K562 (cell line): ENCODE results near the gene TAF1A. TPM values are rescaled to one million over a fixed set of nuclear protein-coding genes. Genes with fewer than 3 reads are reported as not detected.

ENCODE experiments used
- BDP1 ChIP-seq: IDR thresholded peaks from 3 replicates; pipeline ENCODE4 v1.6.1; 2011; ENCODE audit not compliant: insufficient read length, insufficient read depth
- CREB3 ChIP-seq: fragments of 450-650 bp; conservative IDR thresholded peaks from 2 replicates; pipeline ENCODE4 v1.6.1; 2016; ENCODE audit warnings: missing genetic modification characterization, low read depth, mild to moderate bottlenecking, missing compliant biosample characterization, moderate library complexity
- DMBX1 ChIP-seq: fragments of 250-450 bp; sonication (Bioruptor Pico); IDR thresholded peaks from 2 replicates; pipeline ENCODE4 v1.8.0; 2022; ENCODE audit warnings: inconsistent platforms, mild to moderate bottlenecking, moderate library complexity, borderline replicate concordance
- FOXK2 ChIP-seq, 2 experiments: fragments of 450-650 bp; IDR thresholded peaks in 1 of 2; conservative IDR thresholded peaks in 1 of 2; 2 replicates each; pipeline ENCODE4 v1.6.1; 2016; ENCODE audit warnings: low read depth in 2 of 2, mild to moderate bottlenecking in 1 of 2
- ILF3 ChIP-seq: fragments of 450-650 bp; IDR thresholded peaks from 2 replicates; pipeline ENCODE4 v1.6.1; 2018; ENCODE audit warnings: antibody characterized with exemption, mild to moderate bottlenecking, moderate library complexity, borderline replicate concordance
- MBD1 ChIP-seq: fragments of 250-450 bp; sonication (Bioruptor Pico); IDR thresholded peaks from 2 replicates; pipeline ENCODE4 v1.8.0; 2022; ENCODE audit warnings: inconsistent platforms
- POLR2AphosphoS2 ChIP-seq: IDR thresholded peaks from 2 replicates; pipeline ENCODE4 v1.6.1; 2012; ENCODE audit warnings: low read length, improper control_type of control experiment
- RERE ChIP-seq: sonication (generic); formaldehyde crosslinking; IDR thresholded peaks from 2 replicates; pipeline ENCODE4 v1.8.0; 2023; ENCODE audit warnings: missing genetic modification reagents, mild to moderate bottlenecking, borderline replicate concordance
- RHOXF2B ChIP-seq: fragments of 250-450 bp; sonication (Bioruptor Pico); conservative IDR thresholded peaks from 2 replicates; pipeline ENCODE4 v1.5.1; 2021
- SRSF7 ChIP-seq: fragments of 200-400 bp; formaldehyde crosslinking; optimal IDR thresholded peaks from 2 replicates; pipeline ENCODE3; 2017; ENCODE audit warnings: mild to moderate bottlenecking, low read depth, low read length
- ZBTB1 ChIP-seq: sonication (generic); formaldehyde crosslinking; IDR thresholded peaks from 2 replicates; pipeline ENCODE4 v1.8.1; 2023; ENCODE audit warnings: missing genetic modification reagents, low read depth, mild to moderate bottlenecking, borderline replicate concordance
- ZFP1 ChIP-seq: fragments of 450-650 bp; formaldehyde crosslinking; IDR thresholded peaks from 2 replicates; pipeline ENCODE4 v1.4.0; 2020; ENCODE audit warnings: mild to moderate bottlenecking, mixed read lengths
- ZNF280A ChIP-seq: fragments of 450-650 bp; IDR thresholded peaks from 2 replicates; pipeline ENCODE4 v1.6.1; 2018; ENCODE audit warnings: mild to moderate bottlenecking, low read depth; ENCODE audit not compliant: partially characterized antibody
- ZNF644 ChIP-seq: fragments of 200-800 bp; sonication (Bioruptor generic); IDR thresholded peaks from 2 replicates; pipeline ENCODE4 v1.6.1; 2016; ENCODE audit warnings: low read depth, missing genetic modification characterization, missing compliant biosample characterization
- ZNF76 ChIP-seq: fragments of 250-450 bp; sonication (Bioruptor Pico); IDR thresholded peaks from 2 replicates; pipeline ENCODE4 v1.4.0; 2020; ENCODE audit warnings: mild to moderate bottlenecking, moderate library complexity, borderline replicate concordance
- polyA plus RNA-seq, 8 experiments: library from polyadenylated mRNA; depleted of rRNA in 4 of 8; stranded (reverse) in 5 of 8; unstranded in 3 of 8; fragments of >200 nt; fragmentation: Nextera tagmentation in 2 of 8; fragmentation: Illumina TruSeq in 1 of 8; extraction: Ambion mirVana in 2 of 8; extraction: Trizol in 1 of 8; gene quantifications; 2 replicates each; pipeline versions ENCODE4 v1.2.1 to v1.2.3, GENCODE V29; 2011 to 2014; ENCODE audit warnings: inconsistent platforms in 1 of 8, missing spikeins in 1 of 8
- total RNA-seq, 7 experiments: library from RNA; depleted of rRNA in 6 of 7; stranded (reverse); fragments of >200 nt in 6 of 7; fragmentation: Illumina TruSeq in 2 of 7; extraction: Trizol in 2 of 7; gene quantifications; 2 replicates each; pipeline versions ENCODE4 v1.2.1 to v1.2.3, GENCODE V29; 2011 to 2021; ENCODE audit warnings: low replicate concordance in 1 of 7

Gene TAF1A
- total and polyA plus RNA-seq, 9 of the 15 experiments (the other 6 are each of a cell fraction or from before 2014, with no cell fraction given): 17.8 to 36.8 (median 25.3) TPM

- TF ChIP-seq CREB3: no peak
- TF ChIP-seq DMBX1 (CRISPR knock-in tag): no peak
- no peak for TF ChIP-seq MBD1
- TF ChIP-seq RHOXF2B (CRISPR knock-in tag): no peak
- 0 out of 4 replicates have a peak, but pooled peaks of 1 of the 2 experiments have one; percentile 27 for TF ChIP-seq FOXK2 (conservative IDR thresholded peaks at IDR 0.05 in 1 of 2, IDR thresholded peaks at IDR 0.05 in 1 of 2; ENCODE audit: low read depth in 2 of 2)
- 0 out of 2 replicates have a peak, but pooled peaks have one; percentile 53 for TF ChIP-seq ZNF76 (CRISPR knock-in tag)
- TF ChIP-seq POLR2AphosphoS2: no peak
- no peak for TF ChIP-seq ZFP1 (CRISPR knock-in tag)
- TF ChIP-seq ZBTB1: no peak
- no peak for TF ChIP-seq SRSF7
- TF ChIP-seq ZNF644 (tag): no peak
- no peak for TF ChIP-seq RERE (CRISPR knock-in tag)
- TF ChIP-seq ILF3: 0 out of 2 replicates have a peak, but pooled peaks have one; percentile 49
- TF ChIP-seq BDP1: no peak
- TF ChIP-seq ZNF280A: no peak
These were observed 28.5 kb upstream of the TAF1A start, which contains the start of gene MIA3 (continued) for GRCh38 chr1:222618001-222618879.
